Measurements from ENCODE around the gene MAP4K1.

The MAP4K1 gene

DNA sequence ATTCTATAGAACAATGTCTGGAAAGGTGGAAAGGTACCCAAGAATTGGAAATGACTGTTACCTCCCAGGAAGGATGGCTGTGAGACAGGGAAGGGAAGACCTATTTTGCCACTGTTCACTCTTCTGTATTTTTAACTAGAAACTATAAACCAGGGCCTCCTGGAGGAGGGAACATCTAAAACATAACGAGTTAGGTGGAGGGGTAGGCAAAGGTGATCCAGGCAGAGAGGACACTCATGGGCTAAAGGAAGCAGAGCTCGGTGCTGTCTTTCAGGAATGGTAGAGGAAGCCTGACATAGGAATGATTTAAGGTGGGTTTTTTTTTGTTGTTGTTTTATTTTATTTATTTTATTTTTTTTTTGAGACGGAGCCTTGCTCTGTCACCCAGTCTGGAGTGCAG lies 7.1 kb upstream of the MAP4K1 start:
- TF ChIP-seq, protein P1, sequence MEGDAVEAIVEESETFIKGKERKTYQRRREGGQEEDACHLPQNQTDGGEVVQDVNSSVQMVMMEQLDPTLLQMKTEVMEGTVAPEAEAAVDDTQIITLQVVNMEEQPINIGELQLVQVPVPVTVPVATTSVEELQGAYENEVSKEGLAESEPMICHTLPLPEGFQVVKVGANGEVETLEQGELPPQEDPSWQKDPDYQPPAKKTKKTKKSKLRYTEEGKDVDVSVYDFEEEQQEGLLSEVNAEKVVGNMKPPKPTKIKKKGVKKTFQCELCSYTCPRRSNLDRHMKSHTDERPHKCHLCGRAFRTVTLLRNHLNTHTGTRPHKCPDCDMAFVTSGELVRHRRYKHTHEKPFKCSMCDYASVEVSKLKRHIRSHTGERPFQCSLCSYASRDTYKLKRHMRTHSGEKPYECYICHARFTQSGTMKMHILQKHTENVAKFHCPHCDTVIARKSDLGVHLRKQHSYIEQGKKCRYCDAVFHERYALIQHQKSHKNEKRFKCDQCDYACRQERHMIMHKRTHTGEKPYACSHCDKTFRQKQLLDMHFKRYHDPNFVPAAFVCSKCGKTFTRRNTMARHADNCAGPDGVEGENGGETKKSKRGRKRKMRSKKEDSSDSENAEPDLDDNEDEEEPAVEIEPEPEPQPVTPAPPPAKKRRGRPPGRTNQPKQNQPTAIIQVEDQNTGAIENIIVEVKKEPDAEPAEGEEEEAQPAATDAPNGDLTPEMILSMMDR (IDR thresholded peaks at IDR 0.05) = no peak
- no peak overlapping the region for H3K27ac ChIP-seq
- H3K27me3 ChIP-seq = no peaks in the 10 kb centered on the region
- H3K36me3 ChIP-seq = peaks cover 88% of the 10 kb centered on the region
- no peak overlapping the region for H3K4me3 ChIP-seq (ENCODE audit: low read depth in 1 of 2, low read length in 1 of 2)
- no peaks in the 10 kb centered on the region for H3K9me3 ChIP-seq
- H3K4me1 ChIP-seq (ENCODE audit: control insufficient read depth in 1 of 2, insufficient read depth in 1 of 2, low read depth in 1 of 2, low read length in 1 of 2) = peaks cover 5 to 6% of the 10 kb centered on the region in 2 experiments

DNA sequence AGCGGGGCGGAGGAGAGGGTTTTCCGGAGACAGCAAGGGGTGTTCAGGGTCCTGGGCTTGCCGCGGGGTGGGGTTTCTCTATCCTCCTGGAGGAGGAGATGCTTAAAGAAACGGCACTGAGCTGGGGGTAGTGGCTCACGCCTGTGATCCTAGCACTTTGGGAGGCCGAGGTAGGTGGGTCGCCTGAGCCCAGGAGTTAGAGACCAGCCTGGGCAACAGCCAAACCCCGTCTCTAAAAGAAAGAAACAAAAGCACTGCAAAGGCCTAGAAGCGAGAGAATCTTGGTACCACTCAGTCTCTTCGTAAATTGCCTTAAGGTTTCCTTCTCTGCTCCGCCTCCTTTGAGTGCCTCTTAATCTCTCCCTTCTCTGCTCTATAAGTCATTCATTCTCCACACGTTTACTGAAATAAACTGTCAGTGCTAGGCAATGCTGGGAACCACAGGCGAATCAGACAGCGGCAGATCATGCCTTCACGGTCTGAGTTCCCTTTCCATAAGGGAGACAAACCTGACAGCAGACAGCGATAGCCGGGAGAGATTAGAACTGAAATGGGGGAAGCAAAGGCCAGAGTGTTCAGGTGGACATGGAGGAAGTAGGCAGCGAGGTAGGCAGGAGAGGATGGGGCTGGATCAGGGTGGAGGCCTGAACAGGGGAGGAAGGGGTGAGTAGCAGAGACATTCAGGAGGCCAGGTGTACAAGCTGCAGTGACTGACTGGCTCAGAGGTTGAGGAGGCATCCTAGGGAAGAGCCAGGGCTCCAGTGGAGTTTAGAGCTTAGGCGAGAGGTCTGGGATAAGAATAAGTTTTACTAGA lies 1.8 kb upstream of the MAP4K1 start:
- TF ChIP-seq, protein P1 (IDR thresholded peaks at IDR 0.05) = no peak
- peaks cover 21 to 27% of the 10 kb centered on the region in 2 experiments for H3K4me1 ChIP-seq (ENCODE audit: control insufficient read depth in 1 of 2, insufficient read depth in 1 of 2, low read depth in 1 of 2, low read length in 1 of 2)
- peak overlapping the region; percentile 73 to 92 for H3K4me3 ChIP-seq (ENCODE audit: low read depth in 1 of 2, low read length in 1 of 2)

DNA sequence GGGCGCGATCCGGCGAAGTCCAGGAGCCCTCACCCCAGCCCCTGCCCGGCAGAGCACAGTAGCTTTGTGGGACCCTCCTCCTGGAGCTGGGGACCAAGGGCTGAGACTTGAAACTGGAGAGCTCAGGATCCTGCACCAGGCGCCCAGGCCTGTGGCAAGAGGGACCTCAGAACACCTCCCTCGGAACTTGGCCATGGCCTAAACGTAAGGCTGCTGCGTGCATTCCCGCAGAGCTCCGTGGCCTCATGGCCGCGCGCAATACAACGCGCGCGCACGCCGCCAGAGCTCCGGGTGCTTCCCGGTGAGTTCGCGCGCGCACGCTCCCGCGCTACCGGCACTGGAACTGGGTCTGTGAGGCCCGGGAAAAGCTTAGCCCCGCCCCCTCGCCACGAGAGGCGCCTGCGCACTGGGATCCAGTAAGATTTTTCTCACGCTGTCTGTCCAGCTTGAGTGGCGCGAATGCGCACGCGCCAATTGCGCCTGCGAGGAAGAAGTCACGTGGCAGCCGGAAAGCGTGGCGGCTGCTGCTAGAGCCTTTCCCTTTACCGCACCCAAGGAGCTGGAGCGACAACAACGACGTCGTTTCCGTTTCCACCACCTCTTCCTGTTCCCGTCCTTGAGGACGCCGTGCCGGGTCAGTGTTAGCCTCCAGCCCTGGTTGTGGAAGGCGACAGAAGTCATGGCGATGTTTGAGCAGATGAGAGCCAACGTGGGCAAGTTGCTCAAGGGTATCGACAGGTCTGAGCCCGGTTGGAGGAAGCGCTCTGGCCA lies 1.0 kb upstream of the MAP4K1 start, which contains the start of gene EIF3K:
EIF3K (plus strand) TSS at position 599 of the 771 bp plus-strand sequence; CDS start at position 680, 81 bp downstream.
- peaks cover 21 to 27% of the 10 kb centered on the region in 2 experiments for H3K4me1 ChIP-seq (ENCODE audit: control insufficient read depth in 1 of 2, insufficient read depth in 1 of 2, low read depth in 1 of 2, low read length in 1 of 2)
- peak within 1 kb of the TSS; percentile 73 to 92 for H3K4me3 ChIP-seq (ENCODE audit: low read depth in 1 of 2, low read length in 1 of 2)
- H3K36me3 ChIP-seq = peaks cover 31% of the 10 kb centered on the region
- no peaks in the 10 kb centered on the region for H3K9me3 ChIP-seq
- TF ChIP-seq, protein P1 (IDR thresholded peaks at IDR 0.05) = no peak
- H3K27me3 ChIP-seq = no peaks in the 10 kb centered on the region
- peak within 1 kb of the TSS; percentile 85 for H3K27ac ChIP-seq

More for the DNA sequence above, 1.8 kb upstream of the MAP4K1 start:
- Histone ChIP-seq H3K9me3 (no peaks in the 10 kb centered on the region), H3K27me3 (no peaks in the 10 kb centered on the region), H3K36me3 (peaks cover 39% of the 10 kb centered on the region), H3K27ac (peak overlapping the region; percentile 85)

DNA sequence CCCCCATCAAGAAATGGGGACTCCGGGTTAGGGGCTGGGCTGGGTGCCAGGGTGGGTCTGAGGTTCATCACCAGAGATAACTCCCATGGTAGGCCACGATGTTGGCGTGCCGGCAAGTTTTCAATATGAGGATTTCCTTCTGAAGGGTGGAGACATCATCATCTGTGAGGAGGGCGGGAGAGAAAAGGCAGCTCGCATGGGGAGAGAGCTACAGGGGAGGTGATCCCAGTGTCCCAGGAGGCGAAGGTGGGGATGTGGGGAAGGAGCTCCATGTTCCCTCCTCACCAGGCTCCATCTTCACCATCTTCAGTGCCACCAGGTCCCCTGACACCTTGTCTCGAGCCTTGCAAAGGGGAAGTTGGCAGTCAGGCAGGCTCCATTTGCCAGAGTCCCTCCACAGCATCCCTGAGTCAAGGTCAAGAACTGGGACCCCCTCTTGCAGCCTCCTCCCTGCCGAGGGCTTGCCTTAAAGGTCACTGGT lies 430 bp downstream of the MAP4K1 start:
- peak overlapping the region; percentile 73 to 92 for H3K4me3 ChIP-seq (ENCODE audit: low read depth in 1 of 2, low read length in 1 of 2)

DNA sequence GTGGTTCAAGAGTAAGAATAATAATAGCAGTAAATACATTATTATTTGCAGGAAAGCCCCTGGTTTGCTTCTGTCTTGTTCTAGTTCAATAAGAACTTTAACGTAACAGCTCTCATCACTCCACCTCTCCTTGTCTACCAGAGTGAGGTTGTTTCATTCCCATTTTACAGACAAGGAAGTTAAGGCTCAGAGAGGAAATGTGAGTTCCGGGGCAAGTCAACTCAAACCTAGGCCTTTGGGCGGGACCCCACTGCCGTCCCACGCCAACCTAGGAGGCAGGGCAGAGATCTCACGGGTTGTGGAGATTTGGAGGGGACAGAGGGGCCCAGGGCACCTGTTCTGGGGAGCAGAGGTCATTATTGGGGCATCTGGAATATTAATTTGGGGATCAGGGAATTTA lies 1.5 kb downstream of the MAP4K1 start:
- H3K27ac ChIP-seq = no peak overlapping the region
- H3K9me3 ChIP-seq = no peaks in the 10 kb centered on the region
- peaks cover 21 to 27% of the 10 kb centered on the region in 2 experiments for H3K4me1 ChIP-seq (ENCODE audit: control insufficient read depth in 1 of 2, insufficient read depth in 1 of 2, low read depth in 1 of 2, low read length in 1 of 2)
- TF ChIP-seq, protein P1 (IDR thresholded peaks at IDR 0.05) = no peak
- peaks cover 13% of the 10 kb centered on the region for H3K36me3 ChIP-seq
- H3K27me3 ChIP-seq = no peaks in the 10 kb centered on the region
- no peak overlapping the region for H3K4me3 ChIP-seq (ENCODE audit: low read depth in 1 of 2, low read length in 1 of 2)

More for the DNA sequence above, 430 bp downstream of the MAP4K1 start:
- TF ChIP-seq, protein P1 (IDR thresholded peaks at IDR 0.05) = no peak
- H3K9me3 ChIP-seq = no peaks in the 10 kb centered on the region
- H3K4me1 ChIP-seq (ENCODE audit: control insufficient read depth in 1 of 2, insufficient read depth in 1 of 2, low read depth in 1 of 2, low read length in 1 of 2) = peaks cover 21 to 27% of the 10 kb centered on the region in 2 experiments
- H3K27me3 ChIP-seq = no peaks in the 10 kb centered on the region
- peaks cover 19% of the 10 kb centered on the region for H3K36me3 ChIP-seq
- no peak overlapping the region for H3K27ac ChIP-seq

Data from neutrophil (primary cell).